CD4-positive, CD25-positive, alpha-beta regulatory T cell (primary cell): ENCODE data around the gene SYNJ1. TPM values are rescaled to one million over a fixed set of nuclear protein-coding genes. Genes with fewer than 3 reads are reported as not detected.
"Not testable (repeated sequence)": the region's sequence is repeated elsewhere in the genome, so short reads cannot be mapped to it uniquely, and the experiment has no call there.

Source experiments
- ATAC-seq, 2 donors: fragments of 150-1000 bp; cut with Tn5 transposase; one replicate each; pipeline ENCODE4 v1.10.0; 2021; ENCODE audit warnings: low read depth in 2 of 2, moderate number of reproducible peaks in 2 of 2, moderate library complexity in 1 of 2
- DNase-seq, 3 donors: peaks; one replicate each; pipeline versions ENCODE4 v3.0.0 to v3.0.0-alpha.2; 2012 to 2022; ENCODE audit warnings: mixed read lengths in 1 of 3
- H3K27ac ChIP-seq: one replicate; pipeline ENCODE4 v1.7.0; 2013; ENCODE audit warnings: mild to moderate bottlenecking, low read length; ENCODE audit not compliant: insufficient read depth, poor library complexity, severe bottlenecking
- H3K27me3 ChIP-seq: one replicate; pipeline ENCODE4 v1.7.0; 2013; ENCODE audit warnings: low read length; ENCODE audit not compliant: control insufficient read depth, insufficient read depth
- H3K36me3 ChIP-seq: one replicate; pipeline ENCODE4 v1.7.0; 2013; ENCODE audit warnings: mild to moderate bottlenecking, low read length, moderate library complexity; ENCODE audit not compliant: control insufficient read depth, insufficient read depth
- H3K4me1 ChIP-seq: 2 replicates; pipeline ENCODE4 v1.7.0; 2013; ENCODE audit warnings: mild to moderate bottlenecking, low read length; ENCODE audit not compliant: insufficient read depth, control insufficient read depth, poor library complexity, severe bottlenecking
- H3K4me3 ChIP-seq: one replicate; pipeline ENCODE4 v1.7.0; 2013; ENCODE audit warnings: low read depth, mild to moderate bottlenecking, low read length, moderate library complexity
- H3K9me3 ChIP-seq, 2 experiments: 1 replicate in 1 of 2; 2 replicates in 1 of 2; pipeline ENCODE4 v1.7.0; 2013; ENCODE audit warnings: low read length in 2 of 2, mild to moderate bottlenecking in 1 of 2, moderate library complexity in 1 of 2; ENCODE audit not compliant: control insufficient read depth in 2 of 2
- H3K27ac Mint-ChIP-seq, 3 donors: one replicate each; pipeline ENCODE4 v1.8.0; 2020 to 2022; ENCODE audit warnings: mild to moderate bottlenecking in 3 of 3, mixed read lengths in 3 of 3, moderate library complexity in 2 of 3
- H3K27me3 Mint-ChIP-seq: one replicate; pipeline ENCODE4 v1.8.0; 2022; ENCODE audit warnings: mild to moderate bottlenecking, mixed read lengths
- H3K36me3 Mint-ChIP-seq: one replicate; pipeline ENCODE4 v1.8.0; 2020; ENCODE audit warnings: mixed read lengths
- H3K4me1 Mint-ChIP-seq, 4 donors: one replicate each; pipeline ENCODE4 v1.8.0; 2020 to 2022; ENCODE audit warnings: mixed read lengths in 4 of 4, mild to moderate bottlenecking in 1 of 4
- H3K4me3 Mint-ChIP-seq, 4 donors: one replicate each; pipeline ENCODE4 v1.8.0; 2020 to 2022; ENCODE audit warnings: mild to moderate bottlenecking in 4 of 4, mixed read lengths in 4 of 4, moderate library complexity in 3 of 4
- H3K9me3 Mint-ChIP-seq, 7 donors: one replicate each; pipeline ENCODE4 v1.8.0; 2020 to 2022; ENCODE audit warnings: mixed read lengths in 7 of 7, mild to moderate bottlenecking in 3 of 7, moderate library complexity in 2 of 7
- polyA plus RNA-seq, 4 donors: library from polyadenylated mRNA; unstranded; fragments of 300-500 nt; fragmentation: Illumina TruSeq; gene quantifications; one replicate each; pipeline ENCODE4 v1.2.3, GENCODE V29; 2021
- total RNA-seq: library from RNA; stranded (reverse); gene quantifications from one replicate; pipeline ENCODE4 v1.2.3, GENCODE V29; 2022

SYNJ1 gene
- total and polyA plus RNA-seq, 5 donors from 2014 or later = 4.4 to 25.6 (median 6.4) TPM

DNA sequence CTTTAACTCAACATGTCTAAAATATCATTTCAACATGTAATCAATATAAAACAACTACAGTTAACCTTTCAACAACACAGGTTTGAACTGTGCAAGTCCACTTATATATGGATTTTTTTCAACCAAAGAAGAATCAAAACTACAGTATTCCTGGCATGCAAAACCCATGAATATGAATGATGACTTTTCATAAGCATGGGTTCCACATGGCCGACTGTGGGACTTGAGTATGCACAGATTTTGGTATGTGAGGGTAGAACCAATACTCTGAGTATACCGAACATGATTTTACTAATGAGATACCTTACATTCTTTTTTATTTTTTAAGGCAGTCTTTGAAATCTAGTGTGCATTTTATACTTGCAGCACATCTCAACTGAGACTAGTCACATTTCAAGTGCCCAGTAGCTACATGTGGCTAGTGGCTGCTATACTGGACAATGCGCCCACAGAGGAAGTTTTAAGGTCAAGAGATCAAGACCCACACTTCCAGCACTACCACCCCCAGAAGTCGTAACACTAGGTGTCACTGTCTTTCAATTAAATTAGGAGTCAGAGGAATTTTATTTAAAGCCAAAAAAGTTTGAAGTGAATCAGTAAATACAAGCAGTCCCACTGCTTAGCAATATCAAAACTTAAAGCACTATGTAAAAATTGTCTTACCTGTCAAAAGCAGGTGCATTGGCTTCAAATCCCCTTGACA is 40.0 kb downstream of the SYNJ1 start:
- Histone ChIP-seq H3K27ac (no peak overlapping the region), H3K36me3 (peaks cover 36% of the 10 kb centered on the region), H3K4me1 (no peaks in the 10 kb centered on the region), H3K27me3 (no peaks in the 10 kb centered on the region), H3K9me3 (no peaks in the 10 kb centered on the region), H3K4me3 (no peak overlapping the region)
- H3K27me3 Mint-ChIP-seq = no peaks in the 10 kb centered on the region
- H3K4me1 Mint-ChIP-seq = peaks cover 0 to 9% (median under 1%) of the 10 kb centered on the region in 4 donors
- H3K36me3 Mint-ChIP-seq = peaks cover 26% of the 10 kb centered on the region
- DNase-seq (peak in 1 of 3 donors; percentile 1), ATAC-seq (no peak)
- no peak overlapping the region for H3K4me3 Mint-ChIP-seq
- no peak overlapping the region for H3K27ac Mint-ChIP-seq
- H3K9me3 Mint-ChIP-seq = no peaks in the 10 kb centered on the region

DNA sequence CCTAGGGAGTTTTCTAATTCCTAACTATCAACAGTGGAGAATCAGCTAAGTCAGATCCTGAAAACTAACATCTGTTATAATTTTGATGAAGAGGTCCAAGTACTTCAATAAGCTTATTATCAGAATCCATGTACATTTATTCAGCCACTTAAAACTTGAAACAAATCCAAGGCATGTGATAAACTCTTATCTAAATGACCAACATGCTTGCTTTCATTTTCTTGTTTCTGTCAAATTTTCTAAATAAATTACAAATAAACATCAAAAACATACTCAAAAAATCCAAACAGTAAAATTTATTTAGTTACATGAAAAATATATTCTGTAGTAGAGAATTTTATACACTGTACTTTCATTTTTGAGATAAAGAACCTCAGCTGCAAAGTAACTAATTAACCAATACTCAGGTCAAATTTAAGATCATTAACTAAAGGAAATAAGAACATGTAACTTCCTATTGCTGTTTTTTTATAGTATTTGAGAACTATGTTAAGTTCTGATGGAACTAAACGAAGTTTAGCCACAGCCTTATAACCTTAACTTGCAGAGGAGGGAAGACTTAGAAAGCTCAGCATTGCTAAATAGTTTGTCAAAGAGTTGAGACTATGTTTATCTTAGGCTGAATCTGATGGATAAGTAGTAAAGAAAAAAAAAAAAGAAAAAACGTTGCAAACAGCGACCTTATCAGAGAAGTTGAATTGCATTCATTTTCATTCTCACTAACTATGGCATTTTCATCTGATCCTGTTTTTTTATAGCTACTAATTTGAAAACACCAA is 44.9 kb downstream of the SYNJ1 start:
- H3K4me1 Mint-ChIP-seq = peaks cover 0 to 9% (median 2%) of the 10 kb centered on the region in 4 donors

GRCh38 chr21:32674731-32675130 is 53.1 kb downstream of the SYNJ1 start:
- H3K4me1 Mint-ChIP-seq = peaks cover 0 to 9% (median 5%) of the 10 kb centered on the region in 4 donors
- DNase-seq (no peak), ATAC-seq (no peak)
- Histone ChIP-seq H3K27me3 (no peaks in the 10 kb centered on the region), H3K4me1 (no peaks in the 10 kb centered on the region), H3K27ac (no peak overlapping the region), H3K4me3 (no peak overlapping the region), H3K9me3 (no peaks in the 10 kb centered on the region), H3K36me3 (peaks cover 43% of the 10 kb centered on the region)
- H3K36me3 Mint-ChIP-seq = peaks cover 33% of the 10 kb centered on the region
- H3K27me3 Mint-ChIP-seq = no peaks in the 10 kb centered on the region
- H3K4me3 Mint-ChIP-seq = no peak overlapping the region
- no peak overlapping the region for H3K27ac Mint-ChIP-seq
- H3K9me3 Mint-ChIP-seq = no peaks in the 10 kb centered on the region

More for the DNA sequence above, 44.9 kb downstream of the SYNJ1 start:
- ATAC-seq = no peak
- no peak for DNase-seq
- Histone ChIP-seq H3K27ac (no peak overlapping the region), H3K4me3 (no peak overlapping the region), H3K9me3 (no peaks in the 10 kb centered on the region), H3K4me1 (no peaks in the 10 kb centered on the region), H3K27me3 (no peaks in the 10 kb centered on the region), H3K36me3 (peaks cover 16% of the 10 kb centered on the region)
- H3K9me3 Mint-ChIP-seq = no peaks in the 10 kb centered on the region
- no peaks in the 10 kb centered on the region for H3K27me3 Mint-ChIP-seq
- H3K36me3 Mint-ChIP-seq = peaks cover 14% of the 10 kb centered on the region
- H3K4me3 Mint-ChIP-seq = no peak overlapping the region
- H3K27ac Mint-ChIP-seq = no peak overlapping the region

DNA sequence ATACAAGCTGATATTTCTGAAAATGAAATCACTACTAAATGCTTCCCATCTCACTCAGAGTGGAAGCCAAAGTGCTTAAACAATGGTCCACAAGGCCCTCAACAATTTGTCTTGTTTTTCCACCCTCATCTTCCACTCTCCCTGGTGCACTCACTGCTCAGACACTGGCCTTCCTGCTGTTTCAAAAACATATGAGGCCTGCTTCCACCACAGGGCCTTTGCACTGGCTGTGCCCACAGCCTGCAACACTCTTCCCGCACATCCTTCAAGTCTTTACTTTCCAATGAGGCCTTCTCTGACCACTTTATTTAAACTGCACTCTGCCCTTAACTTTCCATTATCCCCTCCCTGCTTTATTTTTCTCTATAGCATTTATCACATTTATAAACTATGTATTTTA is 53.8 kb downstream of the SYNJ1 start:
- Mint-ChIP-seq H3K9me3 (no peaks in the 10 kb centered on the region), H3K27ac (peak overlapping the region in 2 of 3 donors; percentile 12 to 84)

GRCh38 chr21:32666258-32666657 is 61.6 kb downstream of the SYNJ1 start:
- no peak overlapping the region for H3K27ac ChIP-seq
- no peak overlapping the region for H3K27ac Mint-ChIP-seq
- no peaks in the 10 kb centered on the region for H3K27me3 ChIP-seq
- no peaks in the 10 kb centered on the region for H3K4me1 Mint-ChIP-seq
- H3K27me3 Mint-ChIP-seq = no peaks in the 10 kb centered on the region
- no peak overlapping the region for H3K4me3 Mint-ChIP-seq
- H3K4me1 ChIP-seq = no peaks in the 10 kb centered on the region
- H3K36me3 ChIP-seq = peaks cover 70% of the 10 kb centered on the region
- peaks cover 69% of the 10 kb centered on the region for H3K36me3 Mint-ChIP-seq
- ATAC-seq (no peak), DNase-seq (no peak)
- H3K4me3 ChIP-seq = no peak overlapping the region
- peaks cover 20 to 22% of the 10 kb centered on the region in 2 experiments for H3K9me3 ChIP-seq
- H3K9me3 Mint-ChIP-seq = peaks cover 1 to 24% (median 14%) of the 10 kb centered on the region in 7 donors

More for the DNA sequence above, 53.8 kb downstream of the SYNJ1 start:
- Histone ChIP-seq H3K4me1 (no peaks in the 10 kb centered on the region), H3K36me3 (peaks cover 48% of the 10 kb centered on the region), H3K27ac (no peak overlapping the region), H3K4me3 (no peak overlapping the region), H3K27me3 (no peaks in the 10 kb centered on the region), H3K9me3 (no peaks in the 10 kb centered on the region)
- H3K27me3 Mint-ChIP-seq = no peaks in the 10 kb centered on the region
- ATAC-seq (no peak), DNase-seq (no peak)
- no peak overlapping the region for H3K4me3 Mint-ChIP-seq
- peaks cover 0 to 9% (median 5%) of the 10 kb centered on the region in 4 donors for H3K4me1 Mint-ChIP-seq
- H3K36me3 Mint-ChIP-seq = peaks cover 35% of the 10 kb centered on the region

DNA sequence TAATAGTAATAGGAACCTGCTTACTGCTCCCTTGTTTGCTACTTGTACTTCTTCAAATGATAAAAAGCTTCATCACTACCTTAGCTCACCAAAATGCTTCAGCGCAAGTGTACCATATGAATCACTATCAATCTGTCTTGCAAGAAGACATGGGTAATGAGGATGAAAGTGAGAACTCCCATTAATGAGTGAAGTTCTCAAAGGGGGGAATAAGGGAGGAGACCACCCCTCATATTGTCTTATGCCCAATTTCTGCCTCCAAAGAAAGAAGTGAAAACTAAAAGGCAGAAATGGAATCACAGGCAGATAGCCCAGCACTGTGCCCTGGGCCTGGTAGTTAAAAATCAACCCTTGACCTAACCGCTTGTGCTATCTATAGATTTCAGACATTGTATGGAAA is 63.7 kb downstream of the SYNJ1 start:
- H3K27me3 ChIP-seq, H3K27ac Mint-ChIP-seq, H3K4me1 ChIP-seq, H3K4me3 Mint-ChIP-seq, ATAC-seq, DNase-seq, H3K27ac ChIP-seq, H3K4me3 ChIP-seq, H3K27me3 Mint-ChIP-seq, H3K4me1 Mint-ChIP-seq: not testable (repeated sequence)
- Histone ChIP-seq H3K9me3 (peaks cover 20 to 22% of the 10 kb centered on the region in 2 experiments), H3K36me3 (peaks cover 74% of the 10 kb centered on the region)
- Mint-ChIP-seq H3K9me3 (peaks cover 1 to 24% (median 14%) of the 10 kb centered on the region in 7 donors), H3K36me3 (peaks cover 76% of the 10 kb centered on the region)

DNA sequence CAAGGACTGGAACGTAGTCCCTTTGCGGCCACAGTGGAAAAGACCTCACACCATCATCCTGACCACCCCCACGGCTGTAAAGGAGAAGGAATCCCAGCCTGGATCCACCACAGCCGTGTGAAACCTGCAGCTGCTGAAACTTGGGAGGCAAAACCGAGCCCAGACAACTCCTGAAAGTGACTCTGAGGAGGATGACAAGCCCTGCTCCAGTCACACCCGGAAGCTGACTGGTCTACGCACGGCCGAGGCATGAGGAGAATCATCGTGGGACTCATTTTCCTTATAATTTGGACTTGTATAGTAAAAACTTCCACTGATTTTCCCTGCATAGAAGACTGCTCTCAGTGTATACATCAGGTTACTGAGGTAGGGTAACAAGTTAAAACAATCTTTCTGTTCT is 65.8 kb downstream of the SYNJ1 start:
- H3K4me1 ChIP-seq, H3K4me1 Mint-ChIP-seq, ATAC-seq, H3K27ac Mint-ChIP-seq, H3K4me3 Mint-ChIP-seq, H3K27me3 Mint-ChIP-seq, H3K27me3 ChIP-seq, DNase-seq, H3K27ac ChIP-seq, H3K4me3 ChIP-seq: not testable (repeated sequence)
- H3K36me3 ChIP-seq = peaks cover 72% of the 10 kb centered on the region
- peaks cover 20 to 22% of the 10 kb centered on the region in 2 experiments for H3K9me3 ChIP-seq
- H3K36me3 Mint-ChIP-seq = peaks cover 84% of the 10 kb centered on the region
- H3K9me3 Mint-ChIP-seq = peaks cover 1 to 24% (median 14%) of the 10 kb centered on the region in 7 donors
